GM08714 (cell line): ENCODE data around the gene ANO10.

Experiments
- H3K4me3 ChIP-seq: fragments of 200-500 bp; sonication (Bioruptor generic); 2 replicates; pipeline ENCODE4 v1.5.1; 2014; ENCODE audit warnings: mild to moderate bottlenecking, low read length, inconsistent platforms
- ZNF274 ChIP-seq: IDR thresholded peaks from 2 replicates; pipeline ENCODE4 v1.6.1; 2012; ENCODE audit warnings: mild to moderate bottlenecking, low read depth, low read length

Gene ANO10

GRCh38 chr3:43423639-43424038 is 198.2 kb downstream of the ANO10 start:
- no peak overlapping the region for H3K4me3 ChIP-seq
- no peak for TF ChIP-seq ZNF274

- TF ChIP-seq ZNF274 = no peak
Observed at GRCh38 chr3:43423142-43423541, 198.7 kb downstream of the ANO10 start.

GRCh38 chr3:43418601-43419272 is 203.1 kb downstream of the ANO10 start:
- no peak for TF ChIP-seq ZNF274
- no peak overlapping the region for H3K4me3 ChIP-seq

More at GRCh38 chr3:43423142-43423541, 198.7 kb downstream of the ANO10 start:
- H3K4me3 ChIP-seq = no peak overlapping the region

- H3K4me3 ChIP-seq = no peak overlapping the region
- no peak for TF ChIP-seq ZNF274
Observed at GRCh38 chr3:43417133-43417532, 204.7 kb downstream of the ANO10 start.

DNA sequence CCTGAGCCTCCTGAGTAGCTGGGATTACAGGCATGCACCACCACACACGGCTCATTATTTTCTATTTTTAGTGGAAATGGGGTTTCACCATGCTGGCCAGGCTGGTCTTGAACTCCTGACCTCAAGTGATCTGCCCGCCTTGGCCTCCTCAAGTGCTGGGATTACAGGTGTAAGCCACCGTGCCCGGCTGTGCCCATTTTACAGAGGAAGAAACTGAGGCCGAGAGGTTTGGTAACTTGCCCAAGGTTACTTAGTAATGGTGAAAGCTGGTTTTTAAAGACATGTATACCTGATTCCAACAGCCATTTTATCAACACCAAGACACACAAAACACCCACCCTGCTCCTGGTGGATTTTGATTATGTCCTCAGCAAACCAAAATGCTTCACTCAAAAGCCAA is 206.7 kb downstream of the ANO10 start:
- TF ChIP-seq ZNF274 = no peak
- no peak overlapping the region for H3K4me3 ChIP-seq

GRCh38 chr3:43413676-43414368 is 208.0 kb downstream of the ANO10 start:
- no peak for TF ChIP-seq ZNF274
- no peak overlapping the region for H3K4me3 ChIP-seq

- no peak for TF ChIP-seq ZNF274
- H3K4me3 ChIP-seq = no peak overlapping the region
Observed at GRCh38 chr3:43411429-43411828, 210.4 kb downstream of the ANO10 start.

DNA sequence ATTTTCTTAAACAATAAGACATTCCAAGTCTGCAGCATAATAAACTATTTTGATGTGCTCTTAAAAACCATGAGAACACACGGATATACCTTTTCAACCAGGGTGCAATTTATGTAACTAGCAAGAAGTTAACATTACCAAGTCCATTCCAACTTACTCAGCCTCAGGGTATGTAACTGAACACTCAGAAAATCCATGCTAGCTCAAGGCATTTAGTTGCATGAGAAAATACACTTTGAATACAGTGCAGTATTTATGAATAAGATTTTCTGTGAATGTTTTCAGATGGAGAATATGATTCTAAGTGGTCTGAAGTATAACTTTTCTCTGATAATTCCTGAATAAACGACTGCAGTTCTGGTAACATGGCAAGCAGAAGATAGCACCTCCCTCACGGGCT is 211.2 kb downstream of the ANO10 start:
- TF ChIP-seq ZNF274 = no peak
- no peak overlapping the region for H3K4me3 ChIP-seq

DNA sequence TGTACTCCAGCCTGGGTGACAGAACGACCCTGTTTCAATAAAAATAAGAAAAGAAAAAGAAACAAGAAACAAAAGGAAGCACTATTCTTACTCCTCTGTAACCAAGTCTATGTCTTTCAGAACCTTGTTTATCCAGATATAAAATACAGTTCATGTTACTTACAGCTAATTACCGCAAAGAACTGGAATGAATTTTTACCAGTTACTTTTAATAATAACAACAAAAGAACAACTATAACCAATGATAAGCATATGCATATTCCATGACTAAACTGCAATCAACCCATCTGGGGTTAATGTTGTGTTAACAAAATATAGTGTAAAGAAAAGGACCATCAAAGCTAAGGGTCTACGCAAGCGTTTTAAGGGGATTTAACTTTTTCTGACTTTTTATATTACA is 212.3 kb downstream of the ANO10 start:
- no peak overlapping the region for H3K4me3 ChIP-seq
- TF ChIP-seq ZNF274 = no peak

DNA sequence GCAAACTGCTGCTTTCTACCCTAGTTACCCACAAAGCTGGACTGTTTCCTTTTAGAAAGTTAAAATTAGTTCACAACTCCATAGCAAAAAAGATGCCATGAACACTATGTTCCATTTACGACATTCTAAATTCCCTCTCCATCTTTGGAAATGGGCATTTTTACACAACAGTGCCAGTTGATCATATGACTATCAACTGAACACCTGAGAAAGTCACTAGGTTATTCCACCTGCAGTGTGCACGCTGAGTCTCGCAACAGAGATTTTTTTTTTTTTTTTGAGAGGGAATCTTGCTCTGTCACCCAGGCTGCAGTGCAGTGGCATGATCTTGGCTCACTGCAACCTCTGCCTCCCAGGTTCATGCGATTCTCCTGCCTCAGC is 215.2 kb downstream of the ANO10 start:
- no peak for TF ChIP-seq ZNF274
- no peak overlapping the region for H3K4me3 ChIP-seq

DNA sequence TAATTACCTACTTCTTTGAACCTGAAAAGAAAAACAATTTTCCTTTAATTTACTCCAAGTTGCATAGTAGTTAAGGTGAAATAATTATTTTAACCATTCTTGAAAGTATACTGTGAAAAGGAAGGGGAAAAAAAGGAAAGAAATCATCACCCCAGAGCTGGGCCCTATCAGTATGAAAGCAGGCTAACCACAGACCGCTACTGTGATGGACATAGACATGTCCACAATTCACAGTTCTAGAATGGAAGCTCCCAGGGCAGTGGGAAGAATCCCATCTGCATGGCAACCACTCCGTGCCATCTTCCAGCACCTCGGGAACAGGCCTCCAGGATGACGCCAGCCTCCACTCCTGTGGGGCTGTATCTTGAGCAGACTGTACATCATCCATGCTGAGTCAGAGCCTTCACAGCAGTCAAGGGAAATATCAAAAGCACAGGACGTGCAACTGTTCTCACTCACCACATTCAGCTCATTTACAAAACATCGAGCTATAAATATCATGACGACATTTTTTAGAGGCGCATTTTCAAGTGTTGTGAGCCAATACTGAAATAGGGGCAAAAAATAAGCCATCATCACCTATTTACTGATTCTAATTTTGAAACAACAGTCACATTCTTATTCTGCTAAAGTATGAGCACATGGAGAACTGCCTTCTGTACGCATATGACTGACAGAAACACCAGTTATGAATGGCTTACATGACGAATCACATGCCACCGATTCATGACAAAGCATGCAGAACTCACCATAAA is 215.7 kb downstream of the ANO10 start:
- H3K4me3 ChIP-seq = no peak overlapping the region
- no peak for TF ChIP-seq ZNF274

- H3K4me3 ChIP-seq = no peak overlapping the region
- no peak for TF ChIP-seq ZNF274
Observed at GRCh38 chr3:43400781-43401730, 220.8 kb downstream of the ANO10 start.

DNA sequence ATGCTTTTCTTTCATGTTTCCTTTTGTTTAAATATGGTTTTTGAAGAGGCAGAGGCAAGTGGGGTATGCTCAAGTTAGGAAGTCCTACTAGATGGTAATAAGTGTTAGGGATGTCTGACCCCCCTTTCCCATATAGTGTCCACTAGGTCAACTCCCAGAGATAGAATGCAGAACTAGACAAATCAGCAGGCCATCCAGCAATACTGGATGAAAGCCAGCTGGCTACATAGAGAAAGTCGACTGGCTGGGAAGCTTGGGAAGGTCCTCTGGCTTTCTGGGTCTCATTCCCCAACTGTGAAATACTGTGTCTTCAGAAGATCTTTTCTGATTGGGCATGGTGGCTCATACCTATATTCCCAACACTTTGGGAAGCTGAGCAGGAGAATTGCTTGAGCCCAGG is 221.6 kb downstream of the ANO10 start:
- no peak for TF ChIP-seq ZNF274
- no peak overlapping the region for H3K4me3 ChIP-seq

- no peak overlapping the region for H3K4me3 ChIP-seq
- no peak for TF ChIP-seq ZNF274
Observed at GRCh38 chr3:43399034-43399433, 222.8 kb downstream of the ANO10 start.
